GM12874 (cell line): ENCODE results near the gene ABHD1.

Experiments
- CTCF ChIP-seq: IDR thresholded peaks from 2 replicates; pipeline ENCODE4 v1.5.1; 2011; ENCODE audit warnings: low read depth, mild to moderate bottlenecking, control low read depth, low read length, moderate library complexity; ENCODE audit not compliant: insufficient read depth

The ABHD1 gene

GRCh38 chr2:27089111-27089954 is 34.3 kb upstream of the ABHD1 start:
- no peak for TF ChIP-seq CTCF

DNA sequence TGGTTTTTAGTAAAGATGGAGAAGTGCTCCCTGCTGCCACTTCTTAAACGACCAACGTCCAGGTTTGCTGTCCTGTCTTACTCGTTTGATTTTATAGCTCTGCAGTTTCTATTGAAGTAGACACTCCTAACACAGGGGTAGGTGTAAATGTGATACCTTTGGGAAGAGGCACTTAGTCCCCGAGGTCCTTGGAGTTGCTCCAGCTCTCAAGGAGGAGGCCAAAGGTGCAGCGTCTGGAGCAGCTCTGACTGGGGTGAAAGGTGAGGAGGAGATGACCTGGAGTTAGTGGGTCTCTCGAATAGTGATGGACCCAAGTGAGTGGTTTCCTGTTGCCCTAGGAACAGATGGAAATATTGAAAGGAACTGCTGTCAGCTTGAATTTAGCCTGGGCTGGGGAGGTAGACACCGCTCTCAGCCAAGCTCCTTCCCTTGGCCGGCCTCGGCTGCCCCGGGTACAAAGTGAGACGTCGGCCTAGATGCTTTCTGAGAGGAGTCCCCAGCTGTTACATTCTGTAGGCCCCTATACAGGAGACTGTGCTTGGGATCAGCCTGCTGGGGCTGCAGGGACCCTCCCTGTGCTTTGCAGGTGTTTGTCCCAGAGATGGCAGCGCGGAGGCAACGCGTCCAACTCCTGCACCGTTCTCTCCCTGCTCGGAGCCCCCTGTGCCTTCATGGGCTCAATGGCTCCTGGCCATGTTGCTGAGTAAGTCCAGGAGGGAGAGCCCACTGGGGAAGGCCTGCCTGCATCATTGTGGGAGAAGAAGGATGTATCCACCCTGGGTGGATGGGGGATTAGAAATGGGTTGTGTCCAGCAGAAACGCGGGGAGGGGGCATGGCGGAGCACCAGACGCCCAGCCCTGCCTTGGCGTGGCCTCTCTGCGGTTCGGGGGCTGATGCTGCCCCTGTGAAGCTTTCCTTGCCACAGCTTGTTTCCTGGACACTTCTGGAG is 31.6 kb upstream of the ABHD1 start:
- no peak for TF ChIP-seq CTCF

DNA sequence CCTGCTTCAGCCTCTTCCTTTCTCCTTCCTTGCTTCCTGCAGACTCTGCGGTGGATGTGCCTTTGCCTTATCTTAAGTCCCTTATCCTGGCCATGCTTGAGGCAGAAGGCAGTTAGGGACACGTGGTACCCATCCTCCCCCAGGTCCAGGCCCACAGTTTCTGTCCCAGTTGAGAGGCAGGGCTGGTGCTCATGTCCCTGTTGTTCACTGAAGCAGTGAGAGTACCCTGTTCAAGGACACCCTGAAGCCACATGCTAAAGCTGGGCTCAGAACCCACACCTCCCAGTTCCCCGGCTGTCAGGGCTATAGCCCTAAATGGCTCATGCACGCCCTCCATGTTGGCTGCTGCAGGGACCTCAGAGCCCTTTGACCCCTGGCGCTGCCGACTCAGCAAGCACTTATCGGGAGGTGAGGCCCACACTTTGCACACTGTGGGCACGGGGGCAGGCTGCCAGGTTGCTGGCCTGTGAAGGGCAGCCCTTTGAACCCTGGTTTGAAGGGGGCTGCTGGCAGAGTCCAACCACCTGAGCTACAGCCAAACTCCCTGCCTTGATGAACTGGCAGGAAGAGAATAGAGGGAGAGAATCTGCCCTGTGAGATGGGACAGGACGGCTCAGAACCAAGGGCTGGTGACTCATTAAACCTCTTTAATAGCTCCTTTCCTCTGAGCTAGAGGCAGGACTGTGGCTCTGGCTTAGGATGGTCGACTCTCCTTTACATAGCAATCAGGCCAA is 30.8 kb upstream of the ABHD1 start:
- no peak for TF ChIP-seq CTCF

DNA sequence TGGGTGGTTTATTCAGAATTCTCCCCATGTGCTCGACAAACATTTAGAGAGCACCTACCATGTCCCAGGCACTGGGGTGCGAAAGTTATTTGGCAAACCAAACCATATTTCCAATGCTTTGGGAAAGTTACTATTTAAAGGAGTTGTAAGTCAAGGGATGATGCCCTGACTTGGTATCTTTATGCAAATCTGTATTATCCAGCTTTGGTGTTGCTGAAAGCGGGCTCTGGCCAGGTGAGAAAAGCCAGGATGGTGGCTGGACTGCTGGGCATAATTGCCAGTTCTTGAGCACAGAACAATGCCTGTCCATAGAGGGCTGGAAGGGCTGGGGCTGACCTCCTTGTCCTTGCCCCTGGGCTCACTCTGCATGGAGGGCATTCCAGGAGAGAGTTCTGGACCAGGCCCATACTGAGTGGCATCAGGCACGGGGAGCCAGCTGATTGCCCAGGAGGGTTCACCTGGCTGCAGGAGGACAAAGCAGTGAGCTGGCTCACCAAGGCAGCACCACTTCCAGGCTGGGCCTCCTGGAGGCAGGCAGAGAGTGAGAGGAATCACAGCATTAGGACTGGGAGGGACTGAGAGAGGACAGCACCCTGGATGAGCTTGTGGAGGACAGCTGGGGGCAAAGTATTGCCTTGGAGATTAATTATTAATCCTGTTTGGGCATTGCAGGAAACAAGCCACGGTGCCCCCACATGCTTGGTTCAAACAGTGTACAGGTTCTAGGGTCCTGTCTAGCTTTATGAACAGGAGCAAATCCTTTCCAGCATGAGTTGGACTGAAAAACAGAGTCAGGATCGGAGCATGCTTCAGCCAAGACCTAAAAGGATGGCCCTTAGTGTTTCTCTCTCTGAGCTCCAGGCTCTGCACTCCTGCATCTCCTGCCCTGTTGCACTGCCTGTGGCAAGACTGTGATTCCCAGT is 29.9 kb upstream of the ABHD1 start:
- no peak for TF ChIP-seq CTCF

DNA sequence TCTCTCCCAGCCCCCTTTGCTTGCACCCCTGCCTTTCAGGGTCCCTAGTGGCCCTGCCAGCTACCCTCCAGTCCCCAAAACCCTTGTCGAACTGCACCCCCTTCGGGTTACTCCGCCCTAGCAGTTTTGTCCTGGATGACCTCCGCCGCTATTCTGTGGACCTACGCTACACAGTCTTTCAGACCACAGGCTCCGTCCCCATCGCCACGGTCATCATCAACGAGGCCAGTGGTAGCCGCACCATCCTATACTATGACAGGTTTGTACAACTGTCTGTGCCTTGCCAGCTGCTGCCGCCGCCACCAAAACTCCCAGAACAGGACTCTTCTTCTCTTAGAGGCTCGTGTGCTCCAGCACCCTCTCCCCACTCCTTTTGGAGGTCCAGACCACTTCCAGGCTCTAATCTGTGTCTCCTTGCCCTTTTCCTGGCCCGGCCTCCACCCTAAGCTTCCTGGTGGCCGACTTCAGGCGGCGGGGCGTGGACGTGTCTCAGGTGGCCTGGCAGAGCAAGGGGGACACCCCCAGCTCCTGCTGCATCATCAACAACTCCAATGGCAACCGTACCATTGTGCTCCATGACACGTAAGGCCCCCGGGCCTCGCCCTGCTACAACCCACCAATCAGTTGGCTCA is 29.1 kb upstream of the ABHD1 start:
- no peak for TF ChIP-seq CTCF

- TF ChIP-seq CTCF: no peak
Observed at GRCh38 chr2:27095427-27095744, 28.2 kb upstream of the ABHD1 start.
